ENCODE results near the gene SSC5D.

GRCh38 chr19:55528030-55528803, 40.0 kb downstream of the SSC5D start:
- TF ChIP-seq, protein P1, sequence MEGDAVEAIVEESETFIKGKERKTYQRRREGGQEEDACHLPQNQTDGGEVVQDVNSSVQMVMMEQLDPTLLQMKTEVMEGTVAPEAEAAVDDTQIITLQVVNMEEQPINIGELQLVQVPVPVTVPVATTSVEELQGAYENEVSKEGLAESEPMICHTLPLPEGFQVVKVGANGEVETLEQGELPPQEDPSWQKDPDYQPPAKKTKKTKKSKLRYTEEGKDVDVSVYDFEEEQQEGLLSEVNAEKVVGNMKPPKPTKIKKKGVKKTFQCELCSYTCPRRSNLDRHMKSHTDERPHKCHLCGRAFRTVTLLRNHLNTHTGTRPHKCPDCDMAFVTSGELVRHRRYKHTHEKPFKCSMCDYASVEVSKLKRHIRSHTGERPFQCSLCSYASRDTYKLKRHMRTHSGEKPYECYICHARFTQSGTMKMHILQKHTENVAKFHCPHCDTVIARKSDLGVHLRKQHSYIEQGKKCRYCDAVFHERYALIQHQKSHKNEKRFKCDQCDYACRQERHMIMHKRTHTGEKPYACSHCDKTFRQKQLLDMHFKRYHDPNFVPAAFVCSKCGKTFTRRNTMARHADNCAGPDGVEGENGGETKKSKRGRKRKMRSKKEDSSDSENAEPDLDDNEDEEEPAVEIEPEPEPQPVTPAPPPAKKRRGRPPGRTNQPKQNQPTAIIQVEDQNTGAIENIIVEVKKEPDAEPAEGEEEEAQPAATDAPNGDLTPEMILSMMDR (IDR thresholded peaks at IDR 0.05): no peak
- no peak for TF ChIP-seq POLR2A (IDR thresholded peaks at IDR 0.05)

All from uterus (tissue), 2 donors.